Neural crest cell (in vitro differentiated cells): ENCODE measurements around the gene DLL4. TPM values are rescaled to one million over a fixed set of nuclear protein-coding genes. Genes with fewer than 3 reads are reported as not detected.

Experiments used
- DNase-seq: peaks from one replicate; pipeline ENCODE4 v3.0.0; 2021; ENCODE audit warnings: low read depth, mixed read lengths, low spot score
- H3K27ac Mint-ChIP-seq: one replicate; pipeline ENCODE4 v1.8.0; 2021; ENCODE audit warnings: mild to moderate bottlenecking, mixed read lengths; ENCODE audit not compliant: unreplicated experiment
- H3K27me3 Mint-ChIP-seq: 2 replicates; pipeline ENCODE4 v1.8.0; 2021; ENCODE audit warnings: low read depth, mild to moderate bottlenecking, mixed read lengths
- H3K36me3 Mint-ChIP-seq: 2 replicates; pipeline ENCODE4 v1.8.0; 2021; ENCODE audit warnings: low read depth, mild to moderate bottlenecking, mixed read lengths
- H3K4me1 Mint-ChIP-seq: 2 replicates; pipeline ENCODE4 v1.8.0; 2021; ENCODE audit warnings: mixed read lengths
- H3K4me3 Mint-ChIP-seq: one replicate; pipeline ENCODE4 v1.8.0; 2021; ENCODE audit warnings: mild to moderate bottlenecking, mixed read lengths
- H3K9me3 Mint-ChIP-seq: 2 replicates; pipeline ENCODE4 v1.8.0; 2021; ENCODE audit warnings: mixed read lengths
- CTCF ChIP-seq: fragments of 200-600 bp; sonication (generic); conservative IDR thresholded peaks from 2 replicates; pipeline ENCODE4 v1.5.0; 2021; ENCODE audit warnings: antibody characterized with exemption, mild to moderate bottlenecking
- total RNA-seq: library from RNA; stranded (reverse); gene quantifications from 2 replicates; pipeline ENCODE4 v1.2.1, GENCODE V29; 2021

Gene DLL4
- total RNA-seq, 1 donor from 2014 or later, result 1.7 TPM

GRCh38 chr15:40978141-40978540, 49.0 kb downstream of the DLL4 start:
- Mint-ChIP-seq H3K4me3 (no peak overlapping the region), H3K9me3 (no peaks in the 10 kb centered on the region), H3K27me3 (no peaks in the 10 kb centered on the region), H3K27ac (no peak overlapping the region), H3K4me1 (no peaks in the 10 kb centered on the region), H3K36me3 (no peaks in the 10 kb centered on the region)
- DNase-seq, result no peak
- TF ChIP-seq CTCF, result no peak

- DNase-seq, result no peak
- no peak overlapping the region for H3K4me3 Mint-ChIP-seq
- no peak for TF ChIP-seq CTCF
- no peaks in the 10 kb centered on the region for H3K4me1 Mint-ChIP-seq
- no peaks in the 10 kb centered on the region for H3K27me3 Mint-ChIP-seq
- H3K36me3 Mint-ChIP-seq, result no peaks in the 10 kb centered on the region
- no peak overlapping the region for H3K27ac Mint-ChIP-seq
- no peaks in the 10 kb centered on the region for H3K9me3 Mint-ChIP-seq
These were observed 49.4 kb downstream of the DLL4 start for GRCh38 chr15:40978562-40978961.

- no peaks in the 10 kb centered on the region for H3K36me3 Mint-ChIP-seq
- no peak for TF ChIP-seq CTCF
- no peaks in the 10 kb centered on the region for H3K27me3 Mint-ChIP-seq
- H3K4me3 Mint-ChIP-seq, result no peak overlapping the region
- H3K27ac Mint-ChIP-seq, result no peak overlapping the region
- no peaks in the 10 kb centered on the region for H3K4me1 Mint-ChIP-seq
- H3K9me3 Mint-ChIP-seq, result no peaks in the 10 kb centered on the region
- no peak for DNase-seq
These were observed 52.0 kb downstream of the DLL4 start for GRCh38 chr15:40981186-40981585.

GRCh38 chr15:40982855-40983254, 53.7 kb downstream of the DLL4 start:
- Mint-ChIP-seq H3K36me3 (peaks cover 9% of the 10 kb centered on the region), H3K4me1 (no peaks in the 10 kb centered on the region), H3K4me3 (no peak overlapping the region), H3K27ac (no peak overlapping the region), H3K27me3 (no peaks in the 10 kb centered on the region), H3K9me3 (no peaks in the 10 kb centered on the region)
- DNase-seq, result no peak
- TF ChIP-seq CTCF, result no peak

- no peaks in the 10 kb centered on the region for H3K9me3 Mint-ChIP-seq
- no peak for DNase-seq
- no peak overlapping the region for H3K4me3 Mint-ChIP-seq
- H3K4me1 Mint-ChIP-seq, result no peaks in the 10 kb centered on the region
- no peaks in the 10 kb centered on the region for H3K27me3 Mint-ChIP-seq
- no peak for TF ChIP-seq CTCF
- no peak overlapping the region for H3K27ac Mint-ChIP-seq
- peaks cover 9% of the 10 kb centered on the region for H3K36me3 Mint-ChIP-seq
These were observed 55.3 kb downstream of the DLL4 start for GRCh38 chr15:40984406-40984805.

GRCh38 chr15:40984964-40985363, 55.8 kb downstream of the DLL4 start:
- peaks cover 9% of the 10 kb centered on the region for H3K36me3 Mint-ChIP-seq
- no peak for DNase-seq
- no peak overlapping the region for H3K4me3 Mint-ChIP-seq
- H3K27ac Mint-ChIP-seq, result peak overlapping the region; percentile 83
- TF ChIP-seq CTCF, result no peak
- no peaks in the 10 kb centered on the region for H3K9me3 Mint-ChIP-seq
- H3K27me3 Mint-ChIP-seq, result no peaks in the 10 kb centered on the region
- no peaks in the 10 kb centered on the region for H3K4me1 Mint-ChIP-seq
